ENCODE data around the gene SRM. TPM values are rescaled to one million over a fixed set of nuclear protein-coding genes. Genes with fewer than 3 reads are reported as not detected.
"Not testable (repeated sequence)": the region's sequence is repeated elsewhere in the genome, so short reads cannot be mapped to it uniquely, and the experiment has no call there.

The SRM gene
- total RNA-seq (2014; rRNA removed; shearing (Covaris generic)) = 28.1 and 30.4 TPM in 2 replicates

GRCh38 chr1:11059968-11060830 lies at the start of gene SRM:
TSS of gene SRM (minus strand) at chr1:11060018. CDS start at chr1:11059943, 75 bp downstream.
- DNase-seq (ENCODE audit: low spot score) = peak; percentile 83

GRCh38 chr1:11109047-11109760 lies 49.4 kb upstream of the SRM start:
- no peak for DNase-seq (ENCODE audit: low spot score)

- no peak for DNase-seq (ENCODE audit: low spot score)
Observed at GRCh38 chr1:11107599-11107998, 47.8 kb upstream of the SRM start.

- no peak for DNase-seq (ENCODE audit: low spot score)
Observed at GRCh38 chr1:11105586-11105985, 45.8 kb upstream of the SRM start.

DNA sequence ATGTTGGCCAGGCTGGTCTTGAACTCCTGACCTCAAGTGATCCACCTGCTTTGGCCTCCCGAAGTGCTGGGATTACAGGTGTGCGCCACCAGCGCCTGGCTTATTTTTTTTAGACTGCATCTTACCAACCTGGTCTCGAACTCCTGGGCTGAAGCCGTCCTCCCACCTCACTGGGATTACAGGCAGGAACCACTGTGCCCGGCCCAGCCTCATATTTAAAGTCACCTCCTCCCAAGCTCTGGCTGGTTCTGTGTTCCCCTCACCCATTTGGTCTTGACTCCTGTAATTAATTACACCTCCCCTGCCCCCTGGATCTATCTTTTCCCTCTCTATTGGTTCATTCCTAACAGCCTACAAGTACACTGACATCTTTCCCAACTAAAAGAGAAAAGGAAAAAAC lies 41.5 kb upstream of the SRM start:
- no peak for DNase-seq (ENCODE audit: low spot score)

GRCh38 chr1:11100806-11101205 lies 41.0 kb upstream of the SRM start:
- not testable (repeated sequence) for DNase-seq (ENCODE audit: low spot score)

DNA sequence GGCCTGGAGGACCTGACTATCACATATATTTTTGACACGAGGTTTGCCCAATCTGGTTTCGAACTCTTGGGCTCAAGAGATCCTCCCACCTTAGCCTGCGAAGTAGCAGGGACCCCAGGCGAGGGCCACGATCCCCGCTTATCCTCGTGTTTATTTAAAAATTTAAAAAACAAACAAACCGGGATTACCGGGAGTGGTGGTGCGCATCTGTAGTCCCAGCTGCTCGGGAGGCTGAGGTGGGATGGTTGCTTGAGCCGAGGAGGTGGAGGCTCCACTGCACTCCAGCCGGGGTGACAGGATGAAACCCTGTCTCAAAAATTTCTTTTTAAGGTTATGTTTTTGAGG lies 40.3 kb upstream of the SRM start:
- DNase-seq (ENCODE audit: low spot score) = no peak

GRCh38 chr1:11099310-11100148 lies 39.7 kb upstream of the SRM start, which contains the start of gene EXOSC10:
TSS of gene EXOSC10 (minus strand) at chr1:11099869. CDS start at chr1:11099831, 38 bp downstream.
- DNase-seq (ENCODE audit: low spot score) = peak; percentile 84

DNA sequence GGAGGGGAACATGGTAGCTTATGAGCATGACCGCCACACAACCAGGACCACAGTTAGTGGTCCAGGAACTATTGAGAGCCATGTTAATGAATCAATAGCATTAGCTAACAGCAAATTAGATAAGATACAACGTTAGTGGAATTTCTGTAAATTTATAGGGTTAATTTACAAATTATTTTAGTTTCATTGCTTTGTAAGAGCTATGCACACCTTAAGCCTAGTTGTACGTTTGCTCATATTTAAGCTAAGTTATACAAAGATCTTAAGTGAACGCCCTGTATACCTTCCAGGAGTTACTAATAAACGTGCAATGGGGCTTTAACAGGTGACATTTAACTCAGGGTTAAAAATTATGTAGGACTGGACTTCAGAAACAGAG lies 39.1 kb upstream of the SRM start:
- no peak for DNase-seq (ENCODE audit: low spot score)

- DNase-seq (ENCODE audit: low spot score) = not testable (repeated sequence)
Observed at GRCh38 chr1:11083784-11084183, 24.0 kb upstream of the SRM start.

DNA sequence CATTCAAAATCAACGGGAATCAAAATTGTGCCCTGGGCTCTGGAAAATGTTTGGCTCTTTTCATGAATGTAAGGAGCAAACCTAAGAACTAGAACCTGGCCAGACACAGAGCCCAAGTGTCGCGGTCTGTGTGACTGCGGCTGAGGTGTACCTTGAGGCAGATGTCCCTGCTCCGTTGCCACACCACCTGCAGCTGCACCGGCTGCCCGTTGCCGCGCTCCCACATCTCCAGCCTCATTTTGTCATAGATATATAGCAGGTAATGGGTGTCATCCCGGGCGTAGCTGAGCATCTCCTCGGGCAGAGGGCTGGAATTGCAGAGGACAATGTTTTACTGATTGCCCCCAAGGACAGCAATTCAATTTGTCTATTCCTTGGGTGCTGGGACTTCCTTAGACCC lies 21.1 kb upstream of the SRM start:
- no peak for DNase-seq (ENCODE audit: low spot score)

- DNase-seq (ENCODE audit: low spot score) = no peak
Observed at GRCh38 chr1:11078631-11079030, 18.8 kb upstream of the SRM start.

GRCh38 chr1:11073398-11073797 lies 13.6 kb upstream of the SRM start:
- not testable (repeated sequence) for DNase-seq (ENCODE audit: low spot score)

DNA sequence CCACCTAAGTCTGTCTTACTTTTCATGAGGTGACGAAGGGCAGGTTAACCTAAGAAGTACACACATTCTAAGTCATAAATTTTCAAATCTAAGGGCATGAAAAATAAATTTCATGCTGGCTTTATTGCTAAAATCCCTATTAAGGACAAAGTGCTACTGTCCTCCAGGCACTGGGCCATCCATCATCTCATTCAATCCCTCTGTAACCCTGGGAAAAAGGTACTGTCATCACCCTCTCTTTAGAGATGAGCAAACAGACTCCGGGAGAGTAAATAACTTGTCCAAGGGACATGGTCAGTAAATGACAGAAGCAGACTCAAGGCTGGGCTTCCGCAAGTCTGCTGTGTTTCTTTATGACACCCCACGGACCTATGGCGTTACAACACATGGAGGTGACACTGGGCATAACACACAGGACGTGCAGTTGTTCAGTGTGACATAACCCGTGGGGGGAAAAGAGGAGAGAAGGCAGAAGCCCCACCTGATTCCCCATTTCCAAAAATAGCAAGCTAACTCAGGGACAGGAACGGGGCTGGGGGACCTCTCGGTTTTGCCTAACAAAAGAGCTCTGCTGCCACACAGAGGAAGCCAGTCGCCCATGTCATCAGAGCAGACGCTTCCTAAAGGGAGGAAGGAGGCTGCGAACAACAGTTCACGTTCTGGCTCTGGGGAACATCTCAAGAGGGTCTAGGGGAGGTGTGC lies 12.5 kb upstream of the SRM start:
- DNase-seq (ENCODE audit: low spot score) = no peak

- DNase-seq (ENCODE audit: low spot score) = no peak
Observed at GRCh38 chr1:11071463-11072215, 11.8 kb upstream of the SRM start.

DNA sequence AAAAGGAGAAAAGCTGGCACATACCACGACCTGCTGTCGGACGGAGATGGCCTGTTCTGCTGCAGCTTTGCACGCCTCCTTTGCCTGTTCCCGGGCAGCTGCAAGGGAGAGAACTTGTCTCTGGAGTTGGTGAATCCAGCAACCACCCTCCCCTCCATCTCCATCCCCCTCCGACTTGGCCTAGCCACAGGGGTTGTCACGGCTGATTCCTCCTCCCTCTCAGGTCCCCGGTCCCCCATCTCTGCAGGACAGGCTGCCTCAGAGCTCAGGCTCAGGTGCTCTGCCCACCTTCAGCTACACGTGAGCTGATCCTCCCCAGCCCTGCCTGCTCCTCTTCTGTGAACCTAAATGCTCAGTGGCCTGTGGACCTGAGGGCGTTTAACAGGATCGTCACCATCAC lies 11.1 kb upstream of the SRM start:
- no peak for DNase-seq (ENCODE audit: low spot score)

DNA sequence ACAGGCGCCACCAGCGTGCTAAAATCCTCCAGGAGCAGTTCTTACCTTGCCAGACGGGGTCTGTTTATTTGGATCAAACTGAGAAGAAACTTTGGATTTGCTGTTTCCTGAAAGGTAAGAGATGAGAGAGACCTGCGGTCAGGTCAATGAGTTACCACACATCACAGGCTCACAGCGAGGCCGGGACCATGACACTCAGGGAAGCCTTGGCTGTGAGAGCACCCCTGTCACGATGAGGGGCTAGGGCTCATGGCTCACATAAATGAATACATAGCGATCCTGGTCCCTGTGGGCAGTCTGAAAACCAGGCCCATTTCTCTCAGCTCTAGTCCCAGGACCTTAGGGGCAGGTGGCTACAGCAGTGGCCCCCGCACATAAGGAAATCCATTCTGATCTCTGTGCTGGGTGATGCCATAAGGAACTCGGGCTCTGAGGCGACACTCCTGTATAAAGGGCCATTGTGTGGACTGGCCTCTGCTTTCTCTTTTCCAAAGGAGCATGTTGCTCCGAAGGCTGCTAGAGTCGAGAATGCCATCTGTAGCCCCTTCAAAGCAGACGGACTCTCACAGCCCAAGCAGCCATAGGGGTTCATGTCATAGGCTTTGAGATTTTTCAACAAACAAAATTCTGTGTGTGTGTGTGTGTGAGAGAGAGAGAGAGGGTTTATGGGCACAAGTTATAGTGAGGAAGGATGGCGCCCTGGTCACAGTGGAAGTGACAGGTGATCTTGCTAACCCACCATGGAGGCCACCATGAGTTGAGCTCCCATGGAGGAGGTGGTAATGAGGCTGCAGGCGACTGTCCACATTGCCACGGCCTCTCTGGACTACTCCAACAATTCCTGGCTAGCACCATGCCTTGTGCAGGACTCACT lies 9.0 kb upstream of the SRM start:
- no peak for DNase-seq (ENCODE audit: low spot score)

- no peak for DNase-seq (ENCODE audit: low spot score)
Observed at GRCh38 chr1:11067716-11068599, 8.1 kb upstream of the SRM start.

DNA sequence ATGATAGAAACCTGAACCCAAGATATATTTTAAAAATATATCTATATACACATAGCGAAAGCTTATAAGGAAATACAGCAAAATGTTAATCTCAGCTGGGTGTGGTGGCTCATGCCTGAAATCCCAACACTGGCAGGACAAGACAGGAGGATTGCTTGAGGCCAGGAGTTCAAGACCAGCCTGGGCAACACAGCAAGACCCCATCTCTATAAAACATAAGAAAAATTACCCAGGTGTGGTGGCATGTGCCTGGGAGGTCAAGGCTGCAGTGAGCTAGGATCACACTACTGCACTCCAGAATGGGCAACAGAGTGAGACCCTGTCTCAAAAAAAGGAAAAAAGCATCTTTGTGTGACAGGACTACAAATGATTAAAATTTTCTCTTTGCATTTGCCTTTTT lies 6.0 kb upstream of the SRM start:
- no peak for DNase-seq (ENCODE audit: low spot score)

All from H4 (cell line).